CD14-positive monocyte (primary cell): ENCODE measurements around the gene NOTCH3. TPM values are rescaled to one million over a fixed set of nuclear protein-coding genes. Genes with fewer than 3 reads are reported as not detected.
A peak's percentile ranks its signal among the peaks of the same experiment; 100 is the strongest.

Experiments used
- DNase-seq, 3 donors: peaks; one replicate each; pipeline ENCODE4 v3.0.0-alpha.2; 2011 to 2022
- H2AFZ ChIP-seq: 2 replicates; pipeline ENCODE4 v1.6.0; 2012; ENCODE audit warnings: mild to moderate bottlenecking, low read depth, low read length, inconsistent platforms; ENCODE audit not compliant: insufficient read depth, poor library complexity, severe bottlenecking
- H3K27ac ChIP-seq, 2 donors: 1 replicate in 1 of 2; 2 replicates in 1 of 2; pipeline ENCODE4 v1.5.1; 2012 to 2013; ENCODE audit warnings: low read length in 2 of 2, control low read depth in 1 of 2, inconsistent platforms in 1 of 2, low read depth in 1 of 2, mild to moderate bottlenecking in 1 of 2
- H3K27me3 ChIP-seq, 2 donors: one replicate each; pipeline versions ENCODE4 v1.6.0 to v1.6.1; 2011 to 2013; ENCODE audit warnings: low read length in 2 of 2; ENCODE audit not compliant: control insufficient read depth in 2 of 2, insufficient read depth in 2 of 2
- H3K36me3 ChIP-seq, 2 donors: replicated peaks in 1 of 2; 1 replicate in 1 of 2; 2 replicates in 1 of 2; pipeline versions ENCODE4 v1.5.1 to v1.6.1; 2012 to 2013; ENCODE audit warnings: low read length in 2 of 2, control low read depth in 1 of 2, inconsistent platforms in 1 of 2, mild to moderate bottlenecking in 1 of 2; ENCODE audit not compliant: insufficient read depth in 2 of 2, control insufficient read depth in 1 of 2
- H3K4me1 ChIP-seq, 2 donors: 1 replicate in 1 of 2; 2 replicates in 1 of 2; pipeline versions ENCODE4 v1.5.1 to v1.6.1; 2012 to 2013; ENCODE audit warnings: low read length in 2 of 2, control low read depth in 1 of 2, inconsistent platforms in 1 of 2, mild to moderate bottlenecking in 1 of 2, moderate library complexity in 1 of 2; ENCODE audit not compliant: insufficient read depth in 2 of 2, control insufficient read depth in 1 of 2
- H3K4me2 ChIP-seq: replicated peaks from 2 replicates; pipeline ENCODE3; 2012; ENCODE audit warnings: low read length, moderate library complexity, mild to moderate bottlenecking; ENCODE audit not compliant: poor library complexity, severe bottlenecking; ENCODE audit errors: extremely low read depth
- H3K4me3 ChIP-seq, 3 experiments: fragments of 200-600 bp in 1 of 3; sonication (generic) in 1 of 3; replicated peaks in 1 of 3; 1 replicate in 2 of 3; 2 replicates in 1 of 3; pipeline ENCODE4 v1.5.1; 2011 to 2013; ENCODE audit warnings: low read length in 3 of 3, mild to moderate bottlenecking in 3 of 3, control low read depth in 2 of 3, low read depth in 2 of 3, inconsistent platforms in 1 of 3, moderate library complexity in 1 of 3
- H3K79me2 ChIP-seq: 2 replicates; pipeline ENCODE4 v1.6.0; 2012; ENCODE audit warnings: mild to moderate bottlenecking, control low read depth, inconsistent platforms, low read length, moderate library complexity; ENCODE audit not compliant: insufficient read depth
- H3K9ac ChIP-seq: 2 replicates; pipeline ENCODE4 v1.6.0; 2017; ENCODE audit warnings: low read length, mild to moderate bottlenecking; ENCODE audit not compliant: insufficient read depth, poor library complexity, severe bottlenecking
- H3K9me3 ChIP-seq, 2 donors: replicated peaks in 1 of 2; 1 replicate in 1 of 2; 2 replicates in 1 of 2; pipeline versions ENCODE4 v1.5.1 to v1.6.1; 2012 to 2013; ENCODE audit warnings: low read length in 2 of 2, control low read depth in 1 of 2; ENCODE audit not compliant: control insufficient read depth in 1 of 2, insufficient read depth in 1 of 2
- H4K20me1 ChIP-seq: 2 replicates; pipeline ENCODE4 v1.6.0; 2012; ENCODE audit warnings: mild to moderate bottlenecking, low read length, control low read depth, moderate library complexity; ENCODE audit not compliant: insufficient read depth
- H3K27ac Mint-ChIP-seq, 7 donors: one replicate each; pipeline ENCODE4 v1.8.0; 2020; ENCODE audit warnings: mild to moderate bottlenecking in 7 of 7, mixed read lengths in 7 of 7, moderate library complexity in 6 of 7, inconsistent platforms in 2 of 7
- H3K27me3 Mint-ChIP-seq, 3 donors: one replicate each; pipeline ENCODE4 v1.8.0; 2021 to 2022; ENCODE audit warnings: low read depth in 3 of 3, mild to moderate bottlenecking in 3 of 3, mixed read lengths in 3 of 3, moderate library complexity in 3 of 3, inconsistent platforms in 1 of 3
- H3K36me3 Mint-ChIP-seq, 2 donors: one replicate each; pipeline ENCODE4 v1.8.0; 2020; ENCODE audit warnings: mixed read lengths in 2 of 2, inconsistent platforms in 1 of 2, mild to moderate bottlenecking in 1 of 2
- H3K4me1 Mint-ChIP-seq: one replicate; pipeline ENCODE4 v1.8.0; 2020; ENCODE audit warnings: mild to moderate bottlenecking, mixed read lengths
- H3K4me3 Mint-ChIP-seq, 2 donors: one replicate each; pipeline ENCODE4 v1.8.0; 2020; ENCODE audit warnings: mild to moderate bottlenecking in 2 of 2, mixed read lengths in 2 of 2, moderate library complexity in 1 of 2
- H3K9me3 Mint-ChIP-seq, 7 donors: one replicate each; pipeline ENCODE4 v1.8.0; 2020 to 2022; ENCODE audit warnings: mixed read lengths in 7 of 7, mild to moderate bottlenecking in 6 of 7, moderate library complexity in 6 of 7, inconsistent platforms in 2 of 7
- CTCF ChIP-seq: fragments of 200-600 bp; IDR thresholded peaks from one replicate; pipeline ENCODE4 v1.8.0; 2022; ENCODE audit warnings: antibody characterized with exemption, mild to moderate bottlenecking
- WGBS: methylation state at CpG from one replicate; pipeline ENCODE4 v1.1.5; 2013; ENCODE audit warnings: missing lambda C conversion rate; ENCODE audit not compliant: insufficient coverage; 5-methylcytosine and 5-hydroxymethylcytosine counted together
- intact Hi-C, 2 donors: fragments of 100-400 bp; cut with micrococcal nuclease; formaldehyde crosslinking; loops; one replicate each; pipeline versions ENCODE4 v1.15.0 to v1.15.1; 2023
- polyA plus RNA-seq, 3 donors: library from polyadenylated mRNA; depleted of rRNA in 1 of 3; unstranded in 2 of 3; stranded (reverse) in 1 of 3; fragments of 300-500 nt in 2 of 3; fragments of >200 nt in 1 of 3; fragmentation: Illumina TruSeq in 2 of 3; gene quantifications; 1 replicate in 2 of 3; 2 replicates in 1 of 3; pipeline ENCODE4 v1.2.3, GENCODE V29; 2012 to 2021

Gene NOTCH3
- polyA plus RNA-seq, 3 donors = 0.05 to 0.51 TPM; not detected in 1

GRCh38 chr19:15194938-15195337 lies 5.9 kb downstream of the NOTCH3 start:
- Mint-ChIP-seq H3K36me3 (peaks cover 7 to 16% of the 10 kb centered on the region in 2 donors), H3K27ac (peak overlapping the region in 1 of 7 donors; percentile 79), H3K4me1 (peaks cover 27% of the 10 kb centered on the region), H3K4me3 (peak overlapping the region; percentile 32 to 87), H3K27me3 (peaks cover 55 to 64% (median 61%) of the 10 kb centered on the region in 3 donors), H3K9me3 (peaks cover 0 to 14% (median 8%) of the 10 kb centered on the region in 7 donors)
- DNase-seq = peak; percentile 21 to 51 (median 30)
- Histone ChIP-seq H3K79me2 (no peaks in the 10 kb centered on the region), H2AFZ (no peak overlapping the region), H3K27me3 (peaks cover 25 to 53% of the 10 kb centered on the region in 2 donors), H3K9me3 (peaks cover 0 to 9% of the 10 kb centered on the region in 2 donors), H4K20me1 (no peaks in the 10 kb centered on the region), H3K4me1 (peaks cover 19 to 30% of the 10 kb centered on the region in 2 donors), H3K4me2 (peak overlapping the region; percentile 53), H3K9ac (no peak overlapping the region), H3K27ac (no peak overlapping the region), H3K36me3 (no peaks in the 10 kb centered on the region), H3K4me3 (no peak overlapping the region)
- TF ChIP-seq CTCF = no peak
- WGBS = 0% methylated on average over 1 of the region's 6 CpGs
- intact Hi-C loops = loop anchor here (5.0 kb wide), 1 partner anchor 37 kb away; the partner anchor contains the start of gene EPHX3 (in 2 of the 2)

GRCh38 chr19:15191982-15192381 lies 8.8 kb downstream of the NOTCH3 start:
- H3K27me3 Mint-ChIP-seq = peaks cover 34 to 45% (median 39%) of the 10 kb centered on the region in 3 donors
- TF ChIP-seq CTCF = no peak
- H3K36me3 Mint-ChIP-seq = peaks cover 3 to 5% of the 10 kb centered on the region in 2 donors
- Histone ChIP-seq H3K4me2 (no peak overlapping the region), H3K4me3 (no peak overlapping the region), H3K27ac (no peak overlapping the region), H3K4me1 (peaks cover 9 to 17% of the 10 kb centered on the region in 2 donors), H2AFZ (no peak overlapping the region), H4K20me1 (no peaks in the 10 kb centered on the region), H3K9me3 (no peaks in the 10 kb centered on the region), H3K79me2 (no peaks in the 10 kb centered on the region), H3K36me3 (no peaks in the 10 kb centered on the region), H3K9ac (no peak overlapping the region), H3K27me3 (peaks cover 18 to 30% of the 10 kb centered on the region in 2 donors)
- H3K27ac Mint-ChIP-seq = no peak overlapping the region
- 98% methylated on average over 18 of the region's 18 CpGs for WGBS
- intact Hi-C loops = no loop called here
- peaks cover 11% of the 10 kb centered on the region for H3K4me1 Mint-ChIP-seq
- peaks cover 0 to 7% (median 3%) of the 10 kb centered on the region in 7 donors for H3K9me3 Mint-ChIP-seq
- H3K4me3 Mint-ChIP-seq = no peak overlapping the region
- DNase-seq = no peak
